Measurements from ENCODE around the gene MDN1.

MDN1 gene

DNA sequence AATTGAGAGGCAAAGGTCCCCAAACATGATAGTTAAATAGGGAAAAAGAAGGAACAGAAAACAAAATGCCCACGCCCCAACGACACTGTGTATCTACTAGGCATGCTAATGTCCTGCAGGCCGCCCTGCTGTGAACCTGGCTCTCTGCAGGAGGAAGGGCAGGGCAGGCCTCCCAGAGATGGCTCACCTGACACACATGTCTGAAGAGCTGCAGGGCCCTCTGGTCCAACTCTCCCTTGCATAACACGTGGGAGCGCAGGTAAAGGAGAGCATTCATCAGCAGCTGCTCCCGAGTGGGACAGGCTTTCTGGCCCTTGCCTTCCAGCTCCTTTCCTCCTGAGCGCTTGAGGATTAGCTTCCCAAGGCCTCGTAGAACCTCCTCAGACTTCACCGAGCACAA is 127.3 kb downstream of the MDN1 start:
- no peak for DNase-seq

DNA sequence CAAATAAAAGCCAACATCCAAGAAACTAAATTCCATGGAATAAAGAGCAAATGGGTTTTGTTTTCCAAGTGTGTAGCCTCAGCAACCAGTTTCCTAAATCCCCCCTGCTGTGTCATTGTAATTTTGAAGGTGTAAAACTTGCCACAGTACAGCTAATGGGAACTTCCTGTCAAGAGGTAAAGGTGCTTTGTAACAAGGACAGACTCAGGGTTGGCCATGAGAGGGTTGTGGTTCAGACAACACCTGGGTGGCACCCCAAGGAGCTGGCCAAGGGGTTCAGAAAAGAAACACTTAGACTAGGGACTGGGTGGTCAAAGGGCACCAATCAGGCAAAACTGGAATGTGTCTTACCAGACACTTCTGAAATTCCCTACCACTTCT is 128.7 kb downstream of the MDN1 start:
- DNase-seq: no peak

DNA sequence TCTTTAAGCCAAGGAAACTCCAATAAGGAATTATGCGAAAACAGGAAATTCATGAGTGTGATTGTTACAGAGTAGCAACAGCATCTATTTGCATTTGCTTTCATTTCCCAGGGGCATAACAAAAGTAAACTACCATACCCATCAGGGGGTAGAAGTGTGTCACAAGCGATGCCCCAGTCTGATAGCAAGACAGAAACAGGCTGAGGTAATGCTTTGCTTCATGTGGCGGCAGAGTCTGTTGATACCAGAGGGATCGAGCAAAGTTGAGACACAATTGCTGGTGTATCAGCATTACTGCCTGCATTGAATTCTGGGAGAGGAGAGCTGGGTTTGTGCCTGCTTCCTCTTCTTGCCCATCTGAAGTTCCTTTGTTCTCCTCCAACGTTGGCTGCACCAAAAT is 129.9 kb downstream of the MDN1 start:
- DNase-seq: no peak

DNA sequence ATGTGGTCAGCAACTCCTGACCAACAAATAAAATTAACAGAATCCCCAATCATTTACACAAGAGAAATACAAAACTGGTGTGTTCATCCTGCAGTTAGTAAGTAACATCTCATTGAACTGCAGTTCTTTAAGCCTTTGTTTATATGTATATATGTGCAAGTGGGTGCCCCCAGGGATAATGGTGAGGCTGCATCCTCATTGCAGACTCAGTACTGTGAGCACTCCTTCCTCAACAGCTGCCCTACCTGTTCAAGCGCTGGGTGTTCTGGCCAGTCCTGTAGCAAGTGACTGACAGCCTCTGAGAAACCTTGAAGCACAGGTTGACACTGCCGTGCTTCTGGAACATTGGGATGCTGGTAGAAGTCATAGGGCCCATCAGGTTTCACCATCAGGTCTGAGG is 131.3 kb downstream of the MDN1 start:
- no peak for DNase-seq

DNA sequence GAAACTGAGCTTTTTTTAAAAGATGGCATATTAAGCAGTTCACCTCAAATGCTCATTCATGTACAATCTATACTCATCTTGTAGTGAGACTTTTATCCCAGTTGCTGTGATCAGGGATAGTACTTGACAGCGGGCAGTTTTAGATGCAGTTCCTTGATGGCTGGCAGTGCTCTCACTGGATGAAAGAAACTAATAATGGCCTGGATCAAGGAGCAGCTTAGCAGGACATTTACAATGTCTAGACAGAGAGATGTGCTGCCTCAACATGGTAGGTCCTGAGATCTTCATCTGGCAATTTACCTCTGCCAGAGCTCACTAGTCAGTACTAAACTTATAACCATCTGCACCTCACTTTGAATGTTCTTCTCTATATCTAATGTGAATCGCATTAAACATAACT is 134.3 kb downstream of the MDN1 start:
- DNase-seq: no peak

DNA sequence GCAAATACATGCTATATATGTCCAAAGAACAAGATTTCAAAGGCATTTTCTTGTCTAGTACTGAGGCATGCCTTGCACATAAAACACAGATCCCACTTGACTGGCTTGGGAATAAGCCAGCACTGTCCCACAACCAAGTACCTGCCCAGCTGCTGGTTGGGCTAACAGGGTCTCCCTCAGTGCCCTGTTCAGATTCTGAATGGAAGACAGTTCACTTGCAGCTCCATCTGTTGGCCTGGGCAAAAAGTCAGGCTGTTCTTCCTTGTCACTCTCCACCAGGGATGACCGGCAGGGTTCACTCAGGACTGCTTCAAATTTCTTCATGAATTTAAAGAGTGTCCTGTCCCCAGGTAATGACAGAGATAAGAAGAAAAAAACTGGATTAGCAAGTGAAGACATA is 136.6 kb downstream of the MDN1 start:
- DNase-seq: no peak

DNA sequence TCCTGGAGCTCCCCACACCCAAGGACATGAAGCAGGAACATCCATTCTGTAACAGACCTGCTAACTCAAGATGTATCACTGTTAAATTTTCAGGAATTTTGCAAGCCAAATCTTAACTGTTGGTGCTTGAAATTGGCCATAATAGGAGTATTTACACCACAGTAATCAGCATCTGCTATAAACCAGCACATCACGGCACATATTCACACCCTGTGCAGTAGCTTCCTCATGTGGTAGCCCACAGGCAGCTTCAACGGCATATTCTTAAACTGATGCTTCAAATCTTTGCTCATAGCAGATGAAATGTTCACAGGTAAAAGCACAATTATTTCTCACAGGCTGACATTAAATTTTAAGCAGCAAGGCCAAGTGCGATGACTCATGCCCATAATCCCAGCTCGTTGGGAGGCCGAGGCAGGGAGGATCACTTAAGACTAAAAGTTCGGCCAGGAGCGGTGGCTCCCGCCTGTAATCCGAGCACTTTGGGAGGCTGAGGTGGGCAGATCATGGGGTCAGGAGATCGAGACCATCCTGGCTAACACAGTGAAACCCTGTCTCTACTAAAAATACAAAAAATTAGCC is 137.5 kb downstream of the MDN1 start:
- DNase-seq: no peak

DNA sequence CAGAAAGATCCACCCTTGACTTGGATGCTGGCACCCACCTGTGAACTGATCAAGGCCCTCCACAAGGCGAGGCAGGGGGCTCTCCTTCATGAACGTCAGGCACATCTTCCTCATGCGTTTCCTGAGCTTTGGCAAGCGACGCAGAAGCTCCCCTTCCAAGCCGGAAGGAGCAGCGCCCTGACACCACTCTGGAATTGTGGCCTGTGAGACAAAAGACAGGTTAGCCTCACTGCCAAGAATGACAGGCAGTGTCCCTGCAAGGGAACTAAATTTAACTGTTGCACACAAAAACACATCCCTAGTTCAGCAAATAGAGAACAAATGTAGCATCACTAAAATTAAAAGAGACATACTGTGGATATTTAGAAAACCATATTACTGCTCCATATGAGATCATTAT is 139.0 kb downstream of the MDN1 start:
- DNase-seq: no peak

DNA sequence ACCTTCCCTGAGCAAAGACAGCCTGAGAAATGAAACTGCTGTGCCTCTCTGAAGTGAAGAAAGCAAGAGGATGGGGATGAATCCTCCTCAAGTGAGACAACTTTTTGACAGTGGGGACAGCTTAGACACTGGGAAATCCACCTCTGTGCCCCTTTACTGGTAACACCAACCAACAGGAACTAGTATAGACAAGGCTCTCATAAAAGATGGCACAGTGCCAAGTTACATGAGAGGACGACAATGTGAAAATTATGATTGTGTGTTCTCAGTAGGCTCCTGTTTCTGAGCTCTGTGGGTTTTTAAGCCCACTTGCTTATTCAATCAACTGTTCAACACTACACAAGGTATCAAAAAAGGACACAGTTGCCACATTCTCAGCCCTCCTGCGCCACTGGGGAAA is 139.4 kb downstream of the MDN1 start:
- DNase-seq: no peak

DNA sequence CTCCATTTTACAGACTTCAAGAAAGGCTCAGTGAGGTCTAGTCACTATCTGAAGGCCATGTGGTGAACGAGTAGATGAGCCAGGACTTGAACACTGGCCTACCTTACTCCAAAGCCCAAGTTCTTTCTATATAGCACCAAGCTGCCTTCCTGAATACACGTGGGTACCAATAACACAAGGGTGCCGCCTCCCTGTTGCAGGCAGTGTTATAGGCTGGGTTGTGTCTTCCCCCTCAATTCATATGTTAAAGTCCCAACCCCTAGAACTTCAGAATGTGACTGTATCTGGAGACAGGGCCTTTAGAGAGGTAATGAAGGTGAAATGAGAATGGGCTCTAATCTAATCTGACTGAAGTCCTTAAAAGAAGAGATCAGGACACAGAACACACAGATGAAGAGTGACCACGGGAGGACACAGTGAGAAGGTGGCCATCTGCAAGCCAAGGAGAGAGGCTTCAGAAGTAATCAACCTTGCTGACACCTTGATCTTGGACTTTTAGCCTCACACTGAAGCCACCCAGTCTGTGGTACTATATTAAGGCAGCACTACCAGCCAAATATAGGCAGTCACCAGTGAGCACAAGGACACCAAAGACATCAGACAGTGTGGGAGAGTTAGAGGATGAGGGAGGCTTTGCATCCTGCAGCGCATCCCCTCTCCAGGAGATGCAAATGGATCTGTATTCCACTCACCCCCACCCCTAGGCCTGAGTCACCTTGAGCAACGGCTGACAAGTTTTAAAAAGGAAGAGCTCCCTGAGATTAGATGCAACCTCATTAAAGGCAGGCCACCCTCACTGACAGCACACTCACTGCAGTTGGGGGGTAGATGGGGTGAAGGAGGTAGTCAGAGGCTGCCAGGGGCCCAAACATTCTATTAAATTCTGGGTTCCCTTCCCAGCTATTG is 140.1 kb downstream of the MDN1 start:
- DNase-seq: no peak

DNA sequence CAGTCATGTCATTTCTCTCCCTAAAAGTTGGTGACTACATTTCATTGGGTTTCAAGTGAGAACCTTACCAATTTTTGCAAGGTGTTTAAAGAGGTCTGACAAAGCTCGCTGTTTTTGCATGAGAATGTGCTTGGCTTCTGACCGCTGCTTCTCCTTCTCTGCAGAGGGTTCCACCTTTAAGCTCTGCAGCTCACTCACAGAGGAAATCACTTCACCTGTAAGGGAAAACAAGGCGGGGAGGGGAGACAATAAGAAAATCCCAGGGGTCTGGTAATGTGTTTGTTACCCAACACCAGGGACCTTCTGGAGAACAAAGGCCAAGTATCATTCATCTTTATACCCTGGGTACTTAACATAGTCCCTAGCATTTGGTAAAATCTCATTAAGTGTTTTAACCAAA is 141.1 kb downstream of the MDN1 start:
- DNase-seq: no peak

DNA sequence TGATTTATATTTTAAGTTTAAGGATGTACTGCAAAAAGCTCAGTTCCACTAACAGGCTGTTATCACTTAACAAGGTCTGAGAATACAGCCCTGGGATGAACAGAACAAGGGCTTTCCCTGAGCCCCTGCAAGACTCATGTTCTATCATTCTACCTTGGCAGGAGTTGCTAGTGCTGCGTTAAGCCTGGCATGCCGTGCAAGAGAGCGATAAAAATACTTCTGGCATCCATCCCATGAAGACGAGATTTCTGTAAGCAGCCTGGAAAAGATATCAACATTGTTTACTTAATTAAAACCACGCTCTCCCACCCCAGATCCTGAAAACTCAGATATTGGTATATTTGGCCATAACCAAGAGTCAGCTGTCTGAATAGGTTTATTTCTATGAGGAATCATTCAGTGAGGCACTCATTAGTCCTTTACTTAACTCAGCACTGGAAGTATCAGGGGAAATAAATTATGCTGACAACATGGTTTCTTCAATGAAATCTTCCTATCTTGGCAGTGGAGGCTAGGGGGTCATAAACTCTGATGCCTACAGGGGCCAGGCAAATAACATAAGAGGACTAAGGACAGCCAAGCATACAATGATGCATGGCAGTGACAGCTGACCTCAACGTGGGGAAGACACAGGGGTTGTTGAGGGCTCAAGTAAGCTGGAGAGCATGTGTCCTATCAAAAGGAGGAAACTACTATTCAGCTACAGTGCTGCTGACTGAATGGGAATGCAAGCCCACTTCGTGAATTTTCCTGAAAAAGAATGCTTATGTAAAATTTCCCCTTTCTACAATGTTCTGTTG is 143.4 kb downstream of the MDN1 start:
- no peak for DNase-seq

DNA sequence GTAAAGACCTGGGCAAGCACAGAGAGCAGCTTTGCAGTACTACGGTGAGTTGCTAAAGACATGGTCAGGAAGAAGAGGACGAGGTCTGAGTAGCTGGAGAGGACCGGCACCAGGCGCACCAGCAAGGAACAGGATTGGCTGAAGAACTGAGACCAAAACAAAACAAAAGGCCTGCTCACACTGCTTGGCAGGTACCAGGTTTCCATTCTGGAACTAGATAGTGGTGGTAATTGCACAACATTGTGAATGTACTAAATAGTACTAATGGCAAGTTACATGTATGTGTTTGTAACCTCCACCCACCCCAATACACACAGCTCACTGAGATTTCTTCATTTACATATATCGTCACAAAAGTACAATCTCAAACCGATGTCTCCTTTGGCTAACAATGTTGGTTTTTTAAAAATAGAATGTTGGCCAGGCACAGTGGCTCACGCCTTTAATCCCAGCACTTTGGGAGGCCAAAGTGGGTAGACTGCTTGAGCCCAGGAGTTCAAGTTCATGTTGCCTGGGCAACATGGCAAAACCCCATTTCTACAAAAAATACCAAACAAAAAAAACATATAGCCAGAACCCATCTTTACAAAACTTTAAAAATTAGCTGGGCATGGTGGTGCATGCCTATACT is 148.5 kb downstream of the MDN1 start:
- DNase-seq: no peak

DNA sequence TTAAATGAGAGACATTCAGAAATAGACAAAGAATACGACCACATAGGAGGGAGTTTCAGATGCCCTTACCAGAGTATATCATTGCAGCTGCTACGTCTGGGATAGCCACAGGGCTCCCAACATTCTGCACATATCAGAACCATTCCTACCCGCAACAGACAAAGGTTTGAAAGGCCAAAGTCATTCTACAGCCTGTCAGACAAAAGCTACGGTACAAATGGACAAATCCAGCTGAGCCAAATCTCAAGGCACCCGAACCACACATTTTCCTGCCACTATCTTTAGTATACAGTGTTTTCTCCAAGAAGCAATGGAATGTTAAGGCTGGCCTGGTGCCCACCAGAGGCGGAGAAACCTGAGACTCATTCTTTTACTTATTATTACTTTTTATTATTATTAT is 150.6 kb downstream of the MDN1 start:
- DNase-seq: no peak

DNA sequence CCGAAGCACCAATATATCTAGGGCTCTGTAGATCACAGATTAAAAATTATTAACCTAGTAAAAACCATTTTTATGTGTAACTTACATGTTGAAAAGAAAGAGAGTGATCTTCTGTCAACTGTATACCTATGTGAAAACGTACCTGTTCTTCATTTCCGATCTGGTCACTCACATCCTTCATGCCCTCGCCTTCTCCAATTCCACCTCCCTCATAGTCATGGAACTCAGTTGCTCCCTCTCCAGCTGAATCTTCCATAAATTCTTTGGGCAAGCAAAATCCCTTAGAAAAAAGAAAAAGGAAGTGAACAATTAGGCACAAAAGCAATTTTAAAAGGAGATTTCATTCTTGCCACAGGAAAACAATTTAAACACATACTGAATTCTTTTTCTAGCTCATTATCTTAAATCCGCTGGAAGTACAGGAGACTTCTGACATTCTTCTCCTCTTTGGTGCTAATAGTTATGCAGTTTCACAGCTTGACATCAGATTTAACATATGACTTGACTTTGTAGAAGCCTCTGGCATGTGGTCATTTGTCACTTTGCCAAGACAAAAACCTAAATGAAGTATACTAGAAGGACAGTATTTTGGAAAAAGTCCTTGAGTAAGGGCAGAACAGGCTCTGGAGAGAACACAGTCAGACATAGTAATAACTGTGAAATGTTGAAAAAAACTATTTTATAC is 151.6 kb downstream of the MDN1 start:
- DNase-seq: no peak

DNA sequence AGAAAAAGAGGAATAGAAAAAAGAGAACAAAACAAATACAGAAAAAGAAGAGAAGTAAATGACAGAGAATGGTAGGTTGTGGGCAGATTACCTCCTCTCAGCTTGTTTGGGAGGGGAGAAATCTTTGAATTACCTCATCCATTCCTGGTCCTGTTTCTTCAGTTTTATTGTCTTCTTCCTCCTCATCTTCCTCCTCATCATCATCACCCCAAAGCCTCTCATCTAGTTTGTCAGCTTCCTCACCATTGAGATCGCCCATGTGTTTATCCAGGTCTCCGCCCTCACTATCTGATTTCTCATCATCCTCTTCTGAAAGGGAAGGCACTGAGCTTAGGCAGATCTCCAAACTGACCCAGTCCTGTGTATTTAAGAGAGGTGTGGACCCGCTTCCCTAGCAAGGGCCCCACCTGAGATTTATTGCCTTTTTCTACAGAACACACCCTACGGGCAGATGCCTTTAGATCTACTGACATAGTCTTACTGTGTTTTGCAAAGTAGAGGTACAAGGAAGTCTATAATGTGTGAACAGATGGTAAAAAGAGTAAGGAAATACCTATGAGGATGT is 156.9 kb downstream of the MDN1 start:
- no peak for DNase-seq

DNA sequence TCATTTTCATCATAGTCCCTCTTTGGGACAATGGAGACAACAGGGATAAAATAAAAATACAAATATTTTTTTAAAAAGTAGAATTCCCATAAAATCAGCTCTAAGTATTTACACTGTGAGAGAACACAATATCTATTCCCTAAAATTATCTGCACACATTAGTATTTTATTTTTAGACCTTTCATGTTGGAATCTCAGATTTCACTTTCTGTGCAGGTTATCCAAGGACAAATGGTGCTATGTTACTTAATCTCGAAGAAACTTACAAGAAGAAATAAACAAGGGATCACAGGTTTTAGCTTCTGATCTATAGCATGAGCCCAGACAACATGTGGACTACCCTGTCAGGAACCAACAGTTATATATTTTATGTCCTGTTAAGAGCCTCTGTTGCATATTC is 158.0 kb downstream of the MDN1 start:
- DNase-seq: no peak

DNA sequence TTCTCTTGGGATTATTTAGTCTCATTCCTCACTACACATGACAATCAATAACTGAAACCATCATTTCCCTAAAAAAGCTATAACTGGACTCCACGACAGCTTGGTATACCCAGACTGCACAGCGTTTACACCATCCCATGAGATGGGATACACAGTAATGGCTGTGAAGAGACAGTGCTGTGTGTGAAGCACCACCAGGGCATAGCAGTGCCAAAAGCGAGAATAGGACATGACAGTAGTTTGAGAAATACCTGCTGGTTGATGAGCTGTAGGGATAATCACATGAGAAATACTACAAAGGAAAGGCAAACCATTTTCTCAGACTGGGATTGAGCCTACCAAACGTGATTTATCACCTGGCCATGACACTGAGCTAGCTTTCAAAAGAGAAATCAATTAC is 158.6 kb downstream of the MDN1 start:
- no peak for DNase-seq

DNA sequence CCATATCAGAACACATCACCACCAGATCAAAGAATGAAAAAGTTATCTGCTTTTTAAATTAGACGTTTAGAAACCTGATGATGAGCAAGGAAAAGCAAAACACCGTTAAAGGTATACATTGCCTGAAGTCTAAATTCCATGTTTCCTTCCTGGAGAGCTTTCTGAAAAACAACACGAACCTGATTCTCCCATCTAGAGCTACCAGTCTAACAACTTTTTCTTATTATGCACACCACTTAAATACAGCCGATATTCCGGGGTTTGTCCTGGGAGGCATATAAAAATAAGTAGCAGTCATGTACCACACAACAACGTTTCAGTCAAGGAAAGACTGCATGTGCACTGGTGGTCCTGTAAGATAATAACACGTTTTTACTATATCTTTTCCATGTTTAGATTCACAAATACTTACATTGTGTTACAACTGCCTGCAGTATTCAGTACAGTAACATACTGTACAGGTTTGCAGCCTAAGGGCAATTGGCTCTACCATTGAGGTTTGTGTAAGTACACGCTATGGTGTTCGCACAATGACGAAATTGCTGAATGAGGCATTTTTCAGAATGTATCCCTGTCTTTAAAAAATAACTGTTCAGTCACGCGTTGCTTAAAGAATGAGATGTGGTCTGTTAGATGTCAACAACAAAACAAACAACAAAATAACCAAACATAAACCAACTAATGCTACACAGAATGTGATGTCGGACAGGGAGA is 162.0 kb downstream of the MDN1 start:
- DNase-seq: no peak

DNA sequence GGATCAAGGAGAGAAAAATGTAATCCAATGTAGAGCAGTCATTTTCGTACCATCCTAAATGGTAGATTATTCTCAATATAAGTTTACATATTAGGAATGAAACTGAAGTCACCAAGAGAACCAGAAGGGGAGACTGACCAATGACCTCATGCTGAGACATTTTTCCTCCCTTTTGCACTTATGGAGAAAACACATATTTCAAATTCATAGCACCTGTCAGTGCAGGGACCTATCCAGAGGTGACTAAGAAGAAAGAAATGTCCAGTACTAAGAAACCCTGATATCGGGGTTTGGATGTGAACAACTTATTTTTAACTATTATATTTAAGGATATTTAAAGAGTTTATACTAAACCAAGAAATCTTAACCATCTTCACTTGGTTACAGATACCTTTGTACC is 164.5 kb downstream of the MDN1 start:
- no peak for DNase-seq

DNA sequence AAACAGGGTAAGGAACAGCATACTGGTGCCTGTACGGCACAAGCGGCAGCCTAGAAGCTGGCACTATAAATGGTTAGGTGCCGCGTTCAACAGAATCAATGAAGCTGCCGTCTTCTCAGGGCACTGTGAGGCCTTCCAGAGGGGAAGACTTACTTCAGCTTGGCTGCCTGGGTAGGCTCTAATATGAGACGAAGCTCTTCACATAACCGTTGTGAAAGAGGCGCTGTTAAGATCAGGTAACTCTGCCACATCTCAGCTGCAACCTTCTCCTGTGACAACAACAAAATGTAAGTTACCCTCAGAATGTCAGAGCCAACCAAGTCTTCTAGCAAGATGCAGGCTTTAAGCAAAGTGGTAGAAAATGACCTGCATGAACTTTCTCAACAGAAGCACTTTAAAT is 169.0 kb downstream of the MDN1 start:
- DNase-seq: no peak

DNA sequence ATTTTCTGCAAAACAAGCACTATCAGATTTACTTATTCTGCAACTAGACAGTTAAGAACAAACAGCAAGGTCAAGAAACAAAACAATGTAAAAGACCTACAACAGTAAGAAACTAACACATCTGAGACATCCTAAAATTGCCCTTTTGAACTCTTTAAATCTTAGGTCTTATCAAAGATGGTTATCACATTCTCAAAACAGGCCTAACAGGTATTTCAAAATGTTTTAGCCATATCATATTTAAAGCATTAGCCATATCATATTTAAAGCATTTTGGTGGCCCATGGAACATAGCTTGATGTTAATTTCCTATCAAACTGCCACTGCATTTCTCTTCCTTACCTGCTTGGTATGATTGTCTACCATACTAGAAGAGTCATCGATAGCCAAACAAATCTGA is 169.9 kb downstream of the MDN1 start:
- no peak for DNase-seq

Measured in NCI-H1930 (cell line).